Endothelial cell (in vitro differentiated cells): ENCODE measurements around the gene KCNK15. TPM values are rescaled to one million over a fixed set of nuclear protein-coding genes. Genes with fewer than 3 reads are reported as not detected.

Source experiments
- DNase-seq: peaks from one replicate; pipeline ENCODE4 v3.0.0; 2021; ENCODE audit warnings: low spot score
- H3K27ac Mint-ChIP-seq: one replicate; pipeline ENCODE4 v1.8.0; 2021; ENCODE audit warnings: mixed read lengths, inconsistent platforms; ENCODE audit not compliant: unreplicated experiment
- H3K27me3 Mint-ChIP-seq: one replicate; pipeline ENCODE4 v1.8.0; 2021; ENCODE audit warnings: mild to moderate bottlenecking, moderate library complexity, mixed read lengths, inconsistent platforms; ENCODE audit not compliant: unreplicated experiment
- H3K36me3 Mint-ChIP-seq: one replicate; pipeline ENCODE4 v1.8.0; 2021; ENCODE audit warnings: mild to moderate bottlenecking, low read depth, mixed read lengths, inconsistent platforms; ENCODE audit not compliant: unreplicated experiment
- H3K4me1 Mint-ChIP-seq: one replicate; pipeline ENCODE4 v1.8.0; 2021; ENCODE audit warnings: mild to moderate bottlenecking, mixed read lengths, inconsistent platforms; ENCODE audit not compliant: unreplicated experiment
- H3K4me3 Mint-ChIP-seq: one replicate; pipeline ENCODE4 v1.8.0; 2021; ENCODE audit warnings: mild to moderate bottlenecking, mixed read lengths, inconsistent platforms; ENCODE audit not compliant: unreplicated experiment
- H3K9me3 Mint-ChIP-seq: one replicate; pipeline ENCODE4 v1.8.0; 2021; ENCODE audit warnings: mixed read lengths, inconsistent platforms; ENCODE audit not compliant: unreplicated experiment
- total RNA-seq: library from RNA; stranded (reverse); fragmentation: NEBNext Ultra II Directional; extraction: Animal tissue kit (Norgen Biotek cat#: 25700); gene quantifications from one replicate; pipeline ENCODE4 v1.2.1, GENCODE V29; 2021; ENCODE audit not compliant: unreplicated experiment
- TF ChIP-seq, protein P1 (sequence below): fragments of 200-600 bp; sonication (generic); IDR thresholded peaks from one replicate; pipeline ENCODE4 v1.5.0; 2021; ENCODE audit warnings: antibody characterized with exemption; ENCODE audit not compliant: unreplicated experiment

Gene KCNK15
- total RNA-seq, 1 donor from 2014 or later = not detected

DNA sequence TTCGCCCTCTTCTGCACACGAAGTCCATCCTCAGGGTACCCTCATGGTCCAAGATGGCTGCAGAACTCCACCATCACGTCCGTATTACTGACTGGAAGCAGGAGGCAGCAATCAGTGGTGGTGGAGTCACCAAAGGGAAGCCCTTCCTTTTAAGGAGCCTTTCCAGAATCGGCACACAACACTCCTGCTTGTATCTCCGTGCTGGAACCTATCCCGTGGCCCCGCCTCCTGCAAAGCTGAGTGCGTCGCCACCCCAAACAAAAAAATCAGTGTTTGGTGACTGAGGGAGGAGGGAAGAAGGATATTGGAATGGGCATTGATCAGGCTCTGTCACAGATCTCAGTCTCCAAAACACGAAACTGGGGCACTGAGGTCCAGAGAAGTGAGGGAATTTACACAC lies 36.3 kb upstream of the KCNK15 start:
- no peak overlapping the region for H3K27ac Mint-ChIP-seq
- DNase-seq = no peak
- TF ChIP-seq, protein P1, sequence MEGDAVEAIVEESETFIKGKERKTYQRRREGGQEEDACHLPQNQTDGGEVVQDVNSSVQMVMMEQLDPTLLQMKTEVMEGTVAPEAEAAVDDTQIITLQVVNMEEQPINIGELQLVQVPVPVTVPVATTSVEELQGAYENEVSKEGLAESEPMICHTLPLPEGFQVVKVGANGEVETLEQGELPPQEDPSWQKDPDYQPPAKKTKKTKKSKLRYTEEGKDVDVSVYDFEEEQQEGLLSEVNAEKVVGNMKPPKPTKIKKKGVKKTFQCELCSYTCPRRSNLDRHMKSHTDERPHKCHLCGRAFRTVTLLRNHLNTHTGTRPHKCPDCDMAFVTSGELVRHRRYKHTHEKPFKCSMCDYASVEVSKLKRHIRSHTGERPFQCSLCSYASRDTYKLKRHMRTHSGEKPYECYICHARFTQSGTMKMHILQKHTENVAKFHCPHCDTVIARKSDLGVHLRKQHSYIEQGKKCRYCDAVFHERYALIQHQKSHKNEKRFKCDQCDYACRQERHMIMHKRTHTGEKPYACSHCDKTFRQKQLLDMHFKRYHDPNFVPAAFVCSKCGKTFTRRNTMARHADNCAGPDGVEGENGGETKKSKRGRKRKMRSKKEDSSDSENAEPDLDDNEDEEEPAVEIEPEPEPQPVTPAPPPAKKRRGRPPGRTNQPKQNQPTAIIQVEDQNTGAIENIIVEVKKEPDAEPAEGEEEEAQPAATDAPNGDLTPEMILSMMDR = no peak
- no peaks in the 10 kb centered on the region for H3K9me3 Mint-ChIP-seq
- H3K4me1 Mint-ChIP-seq = no peaks in the 10 kb centered on the region
- peaks cover 2% of the 10 kb centered on the region for H3K27me3 Mint-ChIP-seq
- peaks cover 6% of the 10 kb centered on the region for H3K36me3 Mint-ChIP-seq
- H3K4me3 Mint-ChIP-seq = no peak overlapping the region

DNA sequence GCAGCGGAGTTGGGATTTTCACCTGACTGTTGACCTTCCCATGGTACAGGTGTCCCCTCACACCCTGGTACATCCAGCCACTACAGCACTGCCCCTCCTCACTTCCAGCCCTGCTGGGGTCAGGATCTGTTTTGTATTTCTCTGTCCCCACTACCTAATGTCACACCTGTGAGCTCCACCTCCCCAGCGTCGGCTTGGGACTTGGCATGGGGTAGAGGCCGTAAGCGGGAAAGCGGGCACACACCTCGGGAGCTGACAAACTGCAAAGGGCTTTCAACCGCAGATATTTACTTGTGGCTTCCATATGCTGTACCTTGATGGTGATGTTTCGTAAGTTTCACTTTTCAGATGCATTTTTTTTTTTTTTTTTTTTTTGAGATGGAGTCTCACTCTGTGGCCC lies 35.9 kb upstream of the KCNK15 start:
- Mint-ChIP-seq H3K4me3 (no peak overlapping the region), H3K4me1 (no peaks in the 10 kb centered on the region), H3K27ac (no peak overlapping the region), H3K27me3 (peaks cover 2% of the 10 kb centered on the region), H3K9me3 (no peaks in the 10 kb centered on the region), H3K36me3 (peaks cover 6% of the 10 kb centered on the region)
- TF ChIP-seq, protein P1 = no peak
- no peak for DNase-seq

DNA sequence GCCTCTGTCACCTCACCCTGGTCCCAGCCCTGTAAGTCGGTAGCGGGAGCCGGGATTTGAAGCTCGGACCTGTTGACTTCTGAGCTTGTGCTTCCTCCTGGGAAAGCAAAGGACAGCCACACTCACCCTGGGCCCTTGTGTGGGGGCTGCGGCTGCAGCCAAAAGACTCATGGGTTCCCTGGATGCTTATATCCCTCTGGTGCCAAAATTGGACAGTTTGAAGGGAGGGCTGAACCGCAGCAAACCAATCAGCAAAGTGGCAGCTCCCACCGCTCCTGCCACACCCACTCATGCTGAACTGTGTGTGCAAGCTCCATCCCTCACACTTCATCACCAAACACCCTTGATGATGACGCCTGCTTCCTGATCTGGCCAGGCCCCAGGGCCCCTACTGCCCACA lies 34.4 kb upstream of the KCNK15 start:
- DNase-seq = no peak
- Mint-ChIP-seq H3K27me3 (peaks cover 2% of the 10 kb centered on the region), H3K4me1 (no peaks in the 10 kb centered on the region), H3K36me3 (no peaks in the 10 kb centered on the region), H3K4me3 (no peak overlapping the region), H3K9me3 (no peaks in the 10 kb centered on the region), H3K27ac (no peak overlapping the region)
- TF ChIP-seq, protein P1 = no peak

DNA sequence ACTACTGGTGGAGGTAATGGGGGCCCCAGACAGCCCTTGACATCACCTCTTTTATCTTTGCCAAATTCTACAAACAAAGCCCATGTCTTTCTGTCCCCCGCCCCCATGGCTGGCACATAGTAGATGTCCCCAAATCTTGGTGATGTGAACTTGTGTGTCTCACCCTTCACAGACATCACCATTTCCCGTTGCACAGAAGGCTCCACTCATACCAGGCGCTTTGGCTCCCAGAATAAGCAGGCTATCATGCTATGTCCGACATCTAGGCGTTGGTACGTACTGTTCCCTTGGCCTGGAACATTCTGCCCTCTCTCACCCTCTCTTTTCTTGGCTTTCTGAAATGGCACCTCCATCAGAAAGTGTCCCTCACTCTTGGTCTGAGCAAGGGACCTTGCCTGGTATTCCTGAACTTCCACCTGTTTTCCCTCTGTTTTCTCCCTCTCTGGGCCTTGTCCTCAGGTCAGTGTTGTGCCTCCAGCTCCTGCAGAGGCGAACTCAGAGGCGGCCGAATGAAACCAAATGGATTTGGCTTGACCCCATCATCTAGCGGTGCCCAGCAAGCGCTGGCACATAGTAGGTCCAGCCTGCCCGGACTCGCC lies 31.5 kb upstream of the KCNK15 start:
- H3K9me3 Mint-ChIP-seq = no peaks in the 10 kb centered on the region
- DNase-seq = no peak
- H3K4me1 Mint-ChIP-seq = no peaks in the 10 kb centered on the region
- no peak overlapping the region for H3K27ac Mint-ChIP-seq
- peaks cover 2% of the 10 kb centered on the region for H3K27me3 Mint-ChIP-seq
- TF ChIP-seq, protein P1 = no peak
- no peak overlapping the region for H3K4me3 Mint-ChIP-seq
- no peaks in the 10 kb centered on the region for H3K36me3 Mint-ChIP-seq

DNA sequence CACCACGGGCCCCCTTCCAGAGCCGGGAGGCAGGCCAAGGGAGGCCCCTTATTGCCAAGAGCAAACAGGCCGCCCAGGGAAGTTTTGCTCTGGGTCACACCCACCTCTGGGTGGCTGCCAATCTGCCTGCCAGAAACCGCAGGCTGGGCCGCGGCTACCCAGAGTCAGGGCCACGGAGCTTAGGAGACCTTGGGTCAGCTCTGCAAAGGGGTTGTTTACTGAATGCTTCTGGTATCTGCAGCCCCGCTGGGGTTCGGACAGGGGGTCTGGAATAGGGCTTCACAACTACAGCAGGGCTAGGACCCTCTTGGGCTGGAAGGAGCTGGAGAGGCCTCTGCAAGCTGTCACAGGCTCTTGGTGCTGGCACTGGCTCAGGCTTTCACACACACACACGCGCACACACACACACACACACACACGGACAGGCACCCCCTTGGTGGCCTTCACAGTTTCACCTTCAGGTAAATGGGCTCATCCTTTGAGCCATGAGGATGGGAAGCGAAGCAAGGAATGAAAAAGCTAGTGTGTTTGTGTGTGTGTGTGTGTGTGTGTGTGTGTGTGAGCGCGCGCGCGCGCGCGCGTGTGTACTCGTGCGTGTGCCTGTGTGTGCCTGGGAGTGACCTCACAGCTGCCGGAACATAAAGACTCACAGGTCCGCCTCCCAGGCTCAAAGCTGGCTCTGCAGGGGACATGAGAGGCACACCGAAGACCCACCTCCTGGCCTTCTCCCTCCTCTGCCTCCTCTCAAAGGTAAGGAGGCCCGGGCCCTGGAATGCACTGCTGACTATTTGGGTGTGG lies 30.8 kb upstream of the KCNK15 start, which contains the start of gene CCN5:
TSS of gene CCN5 (plus strand) at position 669 of the 798 bp plus-strand sequence. CDS start at position 691, 22 bp downstream.
- Mint-ChIP-seq H3K4me1 (no peaks in the 10 kb centered on the region), H3K27ac (no peak within 1 kb of the TSS), H3K9me3 (no peaks in the 10 kb centered on the region), H3K27me3 (peaks cover 2% of the 10 kb centered on the region), H3K4me3 (no peak within 1 kb of the TSS), H3K36me3 (no peaks in the 10 kb centered on the region)
- TF ChIP-seq, protein P1 = no peak
- DNase-seq = no peak
